HG03095 (cell line): ENCODE data around the gene APLF.
"Not testable (repeated sequence)": the region's sequence is repeated elsewhere in the genome, so short reads cannot be mapped to it uniquely, and the experiment has no call there.

ENCODE experiments used
- ATAC-seq: cut with Tn5 transposase; IDR thresholded peaks from one replicate; pipeline ENCODE4 v1.9.1; 2021; ENCODE audit warnings: moderate library complexity; ENCODE audit not compliant: unreplicated experiment

APLF gene

GRCh38 chr2:68521037-68521436, 53.7 kb downstream of the APLF start:
- no peak for ATAC-seq

GRCh38 chr2:68526943-68527342, 59.6 kb downstream of the APLF start:
- not testable (repeated sequence) for ATAC-seq

DNA sequence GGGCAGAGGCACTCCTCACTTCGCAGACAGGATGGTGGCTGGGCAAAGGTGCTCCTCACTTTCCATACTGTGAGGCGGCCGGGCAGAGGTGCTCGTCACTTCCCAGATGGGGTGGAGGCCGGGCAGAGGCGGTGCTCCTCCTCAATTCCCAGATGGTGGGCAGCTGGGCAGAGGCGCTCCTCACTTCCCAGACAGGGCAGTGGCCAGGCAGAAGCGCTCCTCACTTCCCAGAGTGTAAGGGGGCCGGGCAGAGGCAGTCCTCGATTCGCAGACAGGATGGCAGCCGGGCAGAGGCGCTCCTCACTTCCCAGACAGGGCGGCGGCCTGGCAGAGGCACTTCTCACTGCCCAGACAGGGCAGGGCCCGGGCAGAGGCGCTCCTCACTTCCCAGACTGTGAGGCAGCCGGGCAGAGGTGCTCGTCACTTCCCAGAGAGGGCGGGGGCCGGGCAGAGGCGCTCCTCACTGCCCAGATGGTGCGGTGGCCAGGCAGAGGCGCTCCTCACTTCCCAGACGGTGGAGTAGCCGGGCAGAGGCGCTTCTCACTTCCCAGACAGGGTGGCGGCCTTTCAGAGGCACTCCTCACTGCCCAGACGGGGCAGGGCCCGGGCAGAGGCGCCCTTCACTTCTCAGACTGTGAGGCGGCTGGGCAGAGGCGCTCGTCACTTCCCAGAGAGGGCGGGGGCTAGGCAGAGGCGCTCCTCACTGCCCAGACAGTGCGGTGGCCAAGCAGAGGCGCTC, 60.1 kb downstream of the APLF start:
- not testable (repeated sequence) for ATAC-seq

DNA sequence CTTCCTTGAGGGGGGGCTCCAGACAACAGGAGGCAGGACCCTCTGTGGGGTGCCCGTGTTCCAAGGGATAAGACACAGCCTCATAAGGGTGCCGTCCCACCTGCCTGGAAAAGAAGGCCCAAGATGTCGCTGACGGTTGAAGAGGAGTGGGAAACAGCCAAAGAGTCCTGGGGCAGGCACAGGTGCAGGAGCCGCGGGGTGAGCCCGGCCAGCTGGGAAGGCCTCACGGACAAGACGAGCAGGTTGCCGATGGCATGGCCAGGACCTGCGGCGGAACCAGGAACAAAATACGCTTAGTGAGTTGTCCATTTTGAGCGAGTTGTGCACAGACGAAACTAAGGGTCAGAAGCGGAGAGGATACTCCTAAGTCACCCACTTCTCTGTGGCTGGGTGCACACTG, 61.8 kb downstream of the APLF start:
- ATAC-seq = not testable (repeated sequence)

DNA sequence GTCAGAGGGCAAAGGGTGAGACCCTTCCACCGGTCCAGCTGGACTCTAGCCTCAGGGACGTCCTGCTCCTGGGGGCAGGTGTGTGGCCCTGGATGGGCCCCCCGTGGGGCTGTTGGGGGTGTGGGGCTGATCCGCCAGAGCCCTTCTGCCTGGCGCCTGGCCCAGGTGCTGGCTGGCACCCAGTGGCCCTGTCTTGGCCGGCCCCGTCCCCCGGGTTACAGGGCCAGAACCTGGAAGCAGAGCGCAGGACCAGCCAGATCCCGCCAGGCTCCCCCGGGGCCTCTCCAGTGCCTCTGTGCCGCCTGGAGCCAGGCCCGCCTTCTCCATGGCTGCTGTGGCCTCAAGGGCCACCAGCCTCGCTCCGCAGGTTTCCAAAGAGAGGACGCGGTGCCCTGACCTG, 62.3 kb downstream of the APLF start:
- ATAC-seq = not testable (repeated sequence)

DNA sequence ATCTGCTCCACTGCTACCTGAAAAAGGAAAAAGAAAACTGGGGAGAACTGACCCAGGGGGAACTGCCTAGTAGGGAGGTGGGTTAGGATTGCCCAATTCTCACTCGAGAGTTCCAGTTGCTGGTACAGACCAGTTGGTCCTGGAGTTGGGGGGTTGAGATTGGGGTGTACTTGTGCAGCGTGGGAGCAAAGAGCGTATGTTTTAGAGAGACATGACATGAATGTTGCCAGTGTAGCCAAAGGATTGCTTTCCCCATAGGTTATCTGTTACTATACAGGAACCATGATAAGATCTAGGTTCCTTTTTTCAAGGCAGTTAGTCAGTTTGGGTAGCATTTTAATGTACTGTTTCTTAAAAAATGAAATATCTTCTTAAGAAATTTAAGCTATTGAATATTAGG, 68.6 kb downstream of the APLF start:
- ATAC-seq = no peak

GRCh38 chr2:68537011-68537410, 69.6 kb downstream of the APLF start:
- ATAC-seq = no peak

DNA sequence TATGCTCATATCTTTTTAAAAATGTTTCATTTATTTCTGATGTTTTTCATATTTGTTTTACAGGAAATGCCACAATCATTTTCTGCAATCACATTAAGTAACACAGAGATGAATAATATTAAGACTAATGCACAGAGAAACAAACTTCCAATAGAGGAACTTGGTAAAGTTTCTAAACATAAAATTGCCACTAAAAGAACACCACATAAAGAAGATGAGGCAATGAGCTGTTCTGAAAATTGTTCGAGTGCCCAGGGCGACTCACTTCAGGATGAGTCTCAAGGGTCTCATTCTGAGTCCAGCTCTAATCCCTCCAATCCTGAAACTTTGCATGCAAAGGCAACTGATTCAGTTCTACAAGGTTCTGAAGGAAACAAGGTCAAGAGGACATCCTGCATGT, 70.4 kb downstream of the APLF start:
- ATAC-seq = no peak

GRCh38 chr2:68544811-68545210, 77.4 kb downstream of the APLF start:
- no peak for ATAC-seq

- no peak for ATAC-seq
Measured at GRCh38 chr2:68548396-68548795, 81.0 kb downstream of the APLF start.

DNA sequence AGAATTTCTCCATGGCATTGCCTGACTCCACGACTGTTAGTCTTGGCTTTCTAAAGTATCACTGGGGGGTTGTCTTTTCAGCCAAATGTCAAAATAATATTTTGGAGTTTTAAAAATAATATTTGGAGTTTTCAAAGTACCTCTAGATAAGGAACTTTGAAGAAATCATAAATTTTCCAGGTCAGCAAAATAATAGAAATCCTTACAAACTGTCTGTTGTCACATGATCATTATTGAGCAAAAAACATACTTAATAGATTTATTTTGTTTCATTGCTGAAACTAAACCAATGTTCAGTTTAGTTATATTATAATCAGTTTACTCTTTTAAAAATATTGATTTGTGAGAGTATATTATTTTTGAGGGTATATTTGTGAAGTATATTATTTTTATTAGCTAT, 85.7 kb downstream of the APLF start:
- no peak for ATAC-seq

DNA sequence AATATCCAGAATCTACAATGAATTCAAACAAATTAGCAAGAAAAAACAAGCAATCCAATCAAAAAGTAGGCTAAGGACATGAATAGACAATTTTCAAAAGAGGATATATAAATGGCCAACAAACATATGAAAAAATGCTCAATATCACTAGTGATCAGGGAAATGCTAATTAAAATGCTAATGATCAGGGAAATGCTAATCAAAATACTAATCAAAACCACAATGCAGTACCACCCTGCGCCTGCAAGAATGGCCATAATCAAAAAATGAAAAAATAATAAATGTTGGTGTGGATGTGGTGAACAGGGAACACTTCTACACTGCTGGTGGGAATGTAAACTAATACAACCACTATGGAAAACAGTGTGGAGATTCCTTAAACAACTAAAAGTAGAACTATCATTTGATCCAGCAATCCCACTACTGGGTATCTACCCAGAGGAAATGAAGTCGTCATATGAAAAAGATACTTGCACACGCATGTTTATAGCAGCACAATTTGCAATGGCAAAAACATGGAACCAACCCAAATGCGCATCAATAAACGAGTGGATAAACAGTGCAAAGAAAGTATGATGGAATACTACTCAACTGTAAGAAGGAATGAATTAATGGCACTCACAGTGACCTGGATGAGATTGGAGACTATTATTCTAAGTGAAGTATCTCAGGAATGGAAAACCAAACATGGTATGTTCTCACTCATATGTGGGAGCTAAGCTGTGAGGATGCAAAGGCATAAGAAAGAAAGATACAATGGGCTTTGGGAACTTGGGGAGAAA, 88.2 kb downstream of the APLF start:
- ATAC-seq = not testable (repeated sequence)

DNA sequence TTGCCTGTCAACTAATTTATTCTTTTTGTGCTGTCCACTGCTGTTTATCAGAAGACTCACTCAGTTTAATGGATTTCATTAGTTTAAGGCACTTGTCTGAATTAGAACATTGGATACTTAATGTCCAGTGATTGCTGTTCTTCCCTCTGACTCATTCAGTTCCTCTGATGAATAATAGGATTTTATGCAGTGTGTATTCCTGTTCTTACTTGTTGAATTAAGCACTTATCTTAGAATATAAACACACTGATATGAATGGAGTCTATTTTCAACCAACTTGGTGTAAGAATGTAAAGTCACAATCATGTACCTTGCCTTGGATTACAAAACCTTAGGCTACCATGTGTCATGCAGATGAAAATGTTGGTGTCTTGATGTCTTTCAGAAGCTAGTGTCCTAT, 89.0 kb downstream of the APLF start:
- no peak for ATAC-seq

- ATAC-seq = no peak
Measured at GRCh38 chr2:68558576-68558975, 91.2 kb downstream of the APLF start.

GRCh38 chr2:68559692-68560091, 92.3 kb downstream of the APLF start:
- ATAC-seq = no peak

- ATAC-seq = no peak
Measured at GRCh38 chr2:68560545-68560944, 93.2 kb downstream of the APLF start.

DNA sequence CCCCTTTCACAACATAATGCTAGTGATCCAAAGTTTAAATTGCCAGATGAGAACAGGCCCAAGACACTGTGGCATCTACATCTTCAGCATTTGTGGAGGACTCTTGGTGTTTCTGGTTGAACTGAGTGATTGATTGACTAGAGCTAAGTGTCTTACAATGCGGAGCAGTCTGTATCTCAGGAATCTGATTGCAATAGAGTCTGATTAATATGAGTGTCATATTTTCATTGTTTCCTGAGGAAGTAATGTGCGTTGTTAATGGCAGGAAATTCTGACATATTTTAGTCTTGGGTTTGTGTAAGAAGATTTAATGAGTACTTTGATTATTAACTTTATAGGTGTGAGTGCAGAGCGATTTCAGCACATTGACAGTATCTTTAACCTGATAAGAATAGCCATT, 94.0 kb downstream of the APLF start:
- ATAC-seq = no peak

DNA sequence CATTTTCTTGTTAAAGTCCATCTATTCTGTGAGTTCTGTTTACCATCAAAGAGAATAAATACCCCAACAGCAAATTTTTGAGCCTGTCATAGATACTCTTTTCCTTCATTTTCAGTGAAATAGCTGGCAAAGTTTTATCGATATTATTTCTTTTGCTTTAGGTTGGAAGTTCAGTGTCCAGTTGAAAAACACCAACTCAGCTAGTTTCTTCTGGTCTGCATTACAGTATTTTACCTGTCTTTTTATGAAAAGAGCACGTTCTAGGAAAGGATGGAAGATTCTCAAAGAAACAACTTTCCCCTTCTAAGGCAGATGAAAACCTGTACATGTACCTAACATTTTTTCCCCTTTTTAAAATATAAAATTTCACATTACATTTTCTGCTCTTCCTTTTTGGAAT, 95.5 kb downstream of the APLF start:
- ATAC-seq = no peak

DNA sequence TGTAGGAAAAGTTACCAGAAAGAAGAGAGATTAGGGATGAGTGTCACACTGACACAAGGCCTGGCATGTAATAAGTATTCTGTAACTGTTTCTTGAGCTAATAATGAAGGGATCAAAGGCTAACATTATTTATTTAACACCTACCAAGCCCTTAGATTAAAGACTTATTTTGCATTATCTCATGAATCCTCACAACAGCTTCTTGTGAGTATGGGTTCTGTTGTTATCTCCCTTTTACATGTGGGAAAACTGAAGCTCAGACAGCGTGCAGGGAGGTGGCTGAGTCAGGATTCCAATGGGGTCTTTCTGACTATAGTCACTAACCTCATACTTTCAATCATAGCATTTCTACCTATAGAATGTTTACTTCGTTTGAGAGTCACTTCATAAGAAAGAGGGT, 97.0 kb downstream of the APLF start:
- no peak for ATAC-seq

- ATAC-seq = no peak
Measured at GRCh38 chr2:68565273-68565672, 97.9 kb downstream of the APLF start.

- ATAC-seq = no peak
Measured at GRCh38 chr2:68565858-68566257, 98.5 kb downstream of the APLF start.

DNA sequence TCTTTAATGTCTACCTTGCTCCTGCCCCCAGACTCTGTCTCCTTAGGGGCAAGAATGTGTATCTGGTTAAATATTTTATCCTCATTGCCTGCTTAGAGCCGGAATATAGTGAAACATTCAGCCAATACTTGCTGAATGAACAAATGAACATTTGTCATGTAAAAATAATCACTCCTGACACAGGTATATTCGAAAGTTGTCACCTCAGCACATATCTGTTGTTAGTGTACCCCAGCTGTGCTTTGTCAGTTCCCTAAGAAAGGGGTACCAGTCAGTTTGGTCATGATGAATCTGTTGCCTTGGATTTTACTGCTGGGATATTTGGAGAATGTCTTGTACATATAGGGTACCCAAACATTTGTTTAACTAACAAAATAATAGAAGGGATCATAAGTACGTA, 99.0 kb downstream of the APLF start:
- no peak for ATAC-seq
